HEK293T (cell line): ENCODE results near the gene FRS2.

Experiments used
- ARNT ChIP-seq: fragments of 450-650 bp; IDR thresholded peaks from 2 replicates; pipeline ENCODE4 v1.6.1; 2017; ENCODE audit warnings: mild to moderate bottlenecking
- FOXM1 ChIP-seq: fragments of 450-650 bp; IDR thresholded peaks from 2 replicates; pipeline ENCODE4 v1.6.1; 2017; ENCODE audit warnings: mild to moderate bottlenecking, borderline replicate concordance
- SP1 ChIP-seq: fragments of 450-650 bp; IDR thresholded peaks from 2 replicates; pipeline ENCODE4 v1.6.1; 2017
- TARDBP ChIP-seq: fragments of 450-650 bp; IDR thresholded peaks from 2 replicates; pipeline ENCODE4 v1.6.1; 2016
- ZNF384 ChIP-seq: fragments of 450-650 bp; IDR thresholded peaks from 2 replicates; pipeline ENCODE4 v1.6.1; 2016
- TF ChIP-seq, protein P1 (sequence below): fragments of 450-650 bp; IDR thresholded peaks from 2 replicates; pipeline ENCODE4 v1.6.1; 2016

DNA sequence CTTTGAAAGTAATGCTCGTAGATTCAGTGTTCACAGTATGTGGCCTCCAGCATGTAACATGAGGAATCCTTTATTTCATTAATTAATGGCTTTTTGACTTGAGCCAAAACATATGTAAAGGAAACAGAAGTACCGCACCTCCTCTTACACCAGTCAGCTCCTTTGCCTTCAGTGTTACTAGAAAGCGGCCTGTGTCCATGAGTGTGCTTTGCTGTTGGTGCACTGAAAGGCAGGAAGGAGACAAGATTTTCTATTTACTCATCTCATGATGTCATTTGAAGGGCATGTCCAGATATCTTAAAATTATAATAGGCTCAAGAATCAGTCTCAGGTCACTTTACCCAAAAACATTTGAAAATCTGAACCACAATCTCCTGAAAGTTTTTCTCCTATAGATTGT, 105.2 kb downstream of the FRS2 start:
- TF ChIP-seq TARDBP (no peak), ARNT (no peak), FOXM1 (no peak), ZNF384 (no peak), SP1 (no peak)
- TF ChIP-seq, protein P1, sequence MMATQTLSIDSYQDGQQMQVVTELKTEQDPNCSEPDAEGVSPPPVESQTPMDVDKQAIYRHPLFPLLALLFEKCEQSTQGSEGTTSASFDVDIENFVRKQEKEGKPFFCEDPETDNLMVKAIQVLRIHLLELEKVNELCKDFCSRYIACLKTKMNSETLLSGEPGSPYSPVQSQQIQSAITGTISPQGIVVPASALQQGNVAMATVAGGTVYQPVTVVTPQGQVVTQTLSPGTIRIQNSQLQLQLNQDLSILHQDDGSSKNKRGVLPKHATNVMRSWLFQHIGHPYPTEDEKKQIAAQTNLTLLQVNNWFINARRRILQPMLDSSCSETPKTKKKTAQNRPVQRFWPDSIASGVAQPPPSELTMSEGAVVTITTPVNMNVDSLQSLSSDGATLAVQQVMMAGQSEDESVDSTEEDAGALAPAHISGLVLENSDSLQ = no peak
